Kidney epithelial cell (primary cell): ENCODE results near the gene DYRK2. TPM values are rescaled to one million over a fixed set of nuclear protein-coding genes. Genes with fewer than 3 reads are reported as not detected.
A peak's percentile ranks its signal among the peaks of the same experiment; 100 is the strongest.

Experiments
- DNase-seq: peaks from one replicate; pipeline ENCODE4 v3.0.0-alpha.2; 2010; ENCODE audit warnings: low read depth
- H3K27me3 ChIP-seq: 2 replicates; pipeline ENCODE4 v1.6.0; 2011; ENCODE audit warnings: low read length; ENCODE audit not compliant: control insufficient read depth, insufficient read depth
- H3K36me3 ChIP-seq: 2 replicates; pipeline ENCODE4 v1.5.1; 2011; ENCODE audit warnings: low read length; ENCODE audit not compliant: control insufficient read depth, insufficient read depth
- H3K4me3 ChIP-seq: 2 replicates; pipeline ENCODE4 v1.5.1; 2011; ENCODE audit warnings: low read depth, mild to moderate bottlenecking, control low read depth, low read length
- total RNA-seq: library from RNA; depleted of rRNA; stranded (reverse); fragments of >200 nt; gene quantifications from 2 replicates; pipeline ENCODE4 v1.2.3, GENCODE V29; 2015
- TF ChIP-seq, protein P1 (sequence below): IDR thresholded peaks from 2 replicates; pipeline ENCODE4 v1.5.1; 2011; ENCODE audit warnings: mild to moderate bottlenecking, moderate library complexity, low read length, control low read depth, inconsistent platforms; ENCODE audit not compliant: insufficient read depth, poor library complexity, severe bottlenecking

Gene DYRK2
- total RNA-seq, 1 donor from 2014 or later, result 28.7 TPM

DNA sequence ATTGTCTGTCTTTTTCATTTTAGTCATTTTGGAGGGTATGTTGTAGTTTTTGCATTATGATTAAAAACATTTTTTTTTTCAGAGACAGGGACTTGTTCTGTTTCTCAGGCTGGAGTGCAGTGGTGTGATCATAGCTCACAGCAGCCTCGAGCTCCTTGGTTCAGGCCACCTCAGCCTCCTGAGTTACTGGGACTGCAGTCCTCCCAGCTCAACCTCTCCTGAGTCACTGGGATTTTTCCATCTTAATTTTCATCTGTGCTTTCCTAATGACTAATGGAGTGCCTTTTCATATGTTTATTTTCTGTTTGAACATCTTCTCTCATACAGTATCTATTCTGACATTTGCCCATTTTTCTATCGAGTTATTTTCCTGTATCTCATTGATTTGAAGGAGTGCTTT, 52.6 kb downstream of the DYRK2 start:
- TF ChIP-seq, protein P1, sequence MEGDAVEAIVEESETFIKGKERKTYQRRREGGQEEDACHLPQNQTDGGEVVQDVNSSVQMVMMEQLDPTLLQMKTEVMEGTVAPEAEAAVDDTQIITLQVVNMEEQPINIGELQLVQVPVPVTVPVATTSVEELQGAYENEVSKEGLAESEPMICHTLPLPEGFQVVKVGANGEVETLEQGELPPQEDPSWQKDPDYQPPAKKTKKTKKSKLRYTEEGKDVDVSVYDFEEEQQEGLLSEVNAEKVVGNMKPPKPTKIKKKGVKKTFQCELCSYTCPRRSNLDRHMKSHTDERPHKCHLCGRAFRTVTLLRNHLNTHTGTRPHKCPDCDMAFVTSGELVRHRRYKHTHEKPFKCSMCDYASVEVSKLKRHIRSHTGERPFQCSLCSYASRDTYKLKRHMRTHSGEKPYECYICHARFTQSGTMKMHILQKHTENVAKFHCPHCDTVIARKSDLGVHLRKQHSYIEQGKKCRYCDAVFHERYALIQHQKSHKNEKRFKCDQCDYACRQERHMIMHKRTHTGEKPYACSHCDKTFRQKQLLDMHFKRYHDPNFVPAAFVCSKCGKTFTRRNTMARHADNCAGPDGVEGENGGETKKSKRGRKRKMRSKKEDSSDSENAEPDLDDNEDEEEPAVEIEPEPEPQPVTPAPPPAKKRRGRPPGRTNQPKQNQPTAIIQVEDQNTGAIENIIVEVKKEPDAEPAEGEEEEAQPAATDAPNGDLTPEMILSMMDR, result no peak
- Histone ChIP-seq H3K36me3 (no peaks in the 10 kb centered on the region), H3K27me3 (no peaks in the 10 kb centered on the region), H3K4me3 (no peak overlapping the region)
- no peak for DNase-seq

DNA sequence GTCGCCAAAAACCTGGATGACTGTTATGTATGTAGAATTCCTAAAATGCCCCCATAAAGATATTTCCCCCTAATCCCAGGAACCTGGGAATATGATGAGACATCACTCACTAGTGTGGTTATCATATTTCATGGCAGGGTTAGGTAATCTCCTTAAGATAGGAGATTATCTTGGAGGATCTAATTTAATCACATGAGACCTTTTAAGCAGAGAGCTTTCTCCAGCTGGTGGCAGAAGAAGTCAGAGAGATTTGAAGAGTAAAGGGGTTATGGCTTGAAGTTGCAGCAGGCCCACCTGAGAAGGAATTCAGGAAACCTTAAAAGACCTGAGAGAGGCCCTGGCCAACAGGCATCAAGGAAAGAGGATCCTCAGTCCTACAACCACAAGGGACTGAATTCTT, 53.6 kb downstream of the DYRK2 start:
- Histone ChIP-seq H3K4me3 (no peak overlapping the region), H3K27me3 (no peaks in the 10 kb centered on the region), H3K36me3 (no peaks in the 10 kb centered on the region)
- TF ChIP-seq, protein P1, result no peak
- DNase-seq, result no peak

DNA sequence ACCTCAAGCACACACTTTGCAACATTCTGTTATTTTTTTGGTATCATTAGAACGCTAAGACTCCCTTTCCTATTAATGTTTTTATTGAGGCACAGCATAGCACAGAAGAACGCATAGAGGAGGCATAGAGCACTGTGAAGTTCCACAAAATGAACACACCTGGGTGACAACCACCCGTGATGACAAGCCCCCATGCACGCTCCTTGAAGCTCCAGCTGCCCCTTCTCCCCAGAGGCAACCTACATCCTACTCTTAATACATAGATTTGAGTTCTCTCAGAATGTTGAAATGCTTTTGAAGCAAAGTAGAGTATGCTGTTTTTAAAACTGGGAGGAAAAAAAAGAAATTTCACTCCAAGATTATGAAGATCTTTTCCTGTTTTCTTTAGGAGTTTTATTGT, 55.5 kb downstream of the DYRK2 start:
- H3K4me3 ChIP-seq, result no peak overlapping the region
- no peaks in the 10 kb centered on the region for H3K36me3 ChIP-seq
- TF ChIP-seq, protein P1, result no peak
- no peak for DNase-seq
- H3K27me3 ChIP-seq, result no peaks in the 10 kb centered on the region

DNA sequence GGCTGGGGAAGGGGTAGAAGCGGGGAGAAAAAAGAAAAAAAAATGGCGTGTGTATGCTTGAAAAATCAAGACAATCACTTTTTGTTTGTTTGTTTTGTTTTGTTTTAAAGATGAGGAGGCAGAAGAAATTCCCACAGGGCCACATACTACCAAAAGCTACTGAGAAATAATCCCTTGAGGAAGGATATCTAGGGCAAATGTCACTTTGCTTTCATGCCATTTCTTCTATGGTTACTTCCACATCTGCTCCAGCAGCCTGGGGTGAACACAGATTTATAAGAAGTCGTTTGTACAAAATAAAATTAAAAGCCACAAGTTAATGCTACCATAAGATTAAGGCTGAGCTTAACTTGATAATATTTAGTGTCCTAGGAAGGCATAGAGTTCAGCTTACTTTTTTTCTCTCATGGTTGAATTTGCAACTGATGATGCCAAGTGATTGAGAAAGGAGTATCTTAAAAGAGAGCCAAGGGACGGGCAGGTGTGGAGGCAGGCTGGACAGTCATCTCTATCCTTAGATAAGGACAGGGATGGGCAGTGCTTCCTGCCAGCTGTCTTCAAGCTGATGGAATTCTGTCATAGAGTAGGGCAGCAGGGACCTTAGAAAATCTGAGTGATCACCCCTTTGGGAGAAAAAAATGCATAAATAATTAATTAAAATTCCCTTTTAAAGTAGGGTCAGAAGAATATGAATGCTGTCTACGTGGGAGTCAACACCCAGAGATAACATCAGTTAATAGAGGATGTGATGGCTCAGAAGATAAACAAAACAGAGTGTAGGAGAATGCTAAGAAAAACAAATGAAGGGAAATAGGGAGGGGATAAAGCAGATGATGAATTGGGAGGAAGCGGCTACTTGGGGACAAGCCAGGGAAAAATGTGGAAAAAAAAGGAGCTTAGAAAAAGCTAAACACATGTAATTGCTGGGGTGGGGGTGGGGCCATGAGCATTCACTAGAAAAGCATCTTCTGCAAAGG, 57.1 kb downstream of the DYRK2 start:
- TF ChIP-seq, protein P1, result no peak
- Histone ChIP-seq H3K27me3 (no peaks in the 10 kb centered on the region), H3K4me3 (no peak overlapping the region), H3K36me3 (no peaks in the 10 kb centered on the region)
- DNase-seq, result peak; percentile 34

DNA sequence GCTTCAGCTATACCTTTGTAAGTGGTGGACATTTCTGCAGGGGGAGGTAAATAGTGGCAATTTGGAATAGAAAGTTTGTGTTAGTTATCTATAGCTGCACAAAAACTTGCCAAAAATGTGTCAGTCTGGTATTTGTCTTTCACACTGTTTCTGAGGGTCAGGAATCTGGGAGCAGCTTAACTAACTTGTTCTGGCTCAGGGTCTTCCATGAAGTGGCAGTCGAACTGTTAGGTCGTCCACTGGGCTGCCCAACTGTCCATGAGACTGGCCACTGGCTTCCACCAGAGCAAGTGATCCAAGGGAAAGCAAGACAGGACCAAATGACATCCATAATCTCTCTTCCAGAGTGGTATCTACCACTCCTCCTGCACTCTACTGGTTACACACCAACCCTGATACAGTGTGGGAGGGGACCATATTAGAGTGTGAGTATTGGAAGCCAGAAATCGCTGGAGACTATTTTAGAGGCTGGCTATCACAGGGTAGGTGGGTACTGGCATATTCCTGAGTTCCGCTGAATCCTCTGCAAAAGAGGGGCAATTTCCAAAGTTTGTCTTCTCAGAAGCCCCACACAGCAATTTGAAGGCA, 60.9 kb downstream of the DYRK2 start:
- TF ChIP-seq, protein P1, result no peak
- DNase-seq, result no peak
- H3K27me3 ChIP-seq, result no peaks in the 10 kb centered on the region
- H3K4me3 ChIP-seq, result no peak overlapping the region
- no peaks in the 10 kb centered on the region for H3K36me3 ChIP-seq
